ENCODE data around the gene FAM222B. TPM values are rescaled to one million over a fixed set of nuclear protein-coding genes. Genes with fewer than 3 reads are reported as not detected.
A peak's percentile ranks its signal among the peaks of the same experiment; 100 is the strongest.

The FAM222B gene
- total and polyA plus RNA-seq, 2 of the 4 experiments (the other 2 are of a cell fraction) = 2.5 to 10.8 TPM

- TF ChIP-seq MXI1 (IDR thresholded peaks at IDR 0.05; ENCODE audit: borderline replicate concordance, low read depth, low read length) = peak; percentile 72; the same call in 1 of the 2 replicates
These were observed 115.7 kb downstream of the FAM222B start (continued) for GRCh38 chr17:28726627-28727491.

GRCh38 chr17:28726226-28726626 lies 116.4 kb downstream of the FAM222B start, which contains the start of gene TLCD1:
TLCD1 (minus strand) TSS chr17:28726233; CDS start chr17:28726097, 136 bp downstream.
- Histone ChIP-seq H3K4me1 (ENCODE audit: control insufficient read depth, insufficient read depth, low read length) (peaks cover 12% of the 10 kb centered on the region), H3K4me3 (ENCODE audit: insufficient read depth, low read depth, low read length) (peak within 1 kb of the TSS; percentile 72), H2AFZ (replicated peaks; ENCODE audit: low read length, poor library complexity) (peak within 1 kb of the TSS; percentile 96), H4K8ac (ENCODE audit: low read depth in 2 of 2, low read length in 2 of 2) (peak within 1 kb of the TSS; percentile 10 to 59; a peak in 2 of 4 replicates), H2AK9ac (replicated peaks; ENCODE audit: low read depth, low read length, poor library complexity) (peak within 1 kb of the TSS; percentile 96), H2AK5ac (ENCODE audit: low read depth, low read length) (peak within 1 kb of the TSS; percentile 93), H4K20me1 (ENCODE audit: insufficient read depth, low read length) (peaks cover 38% of the 10 kb centered on the region), H3K36me3 (ENCODE audit: control insufficient read depth, insufficient read depth, low read length) (peaks cover 32% of the 10 kb centered on the region), H3K56ac (ENCODE audit: extremely low read depth, insufficient read depth, low read length) (peak within 1 kb of the TSS; percentile 23), H3K27ac (ENCODE audit: insufficient read depth, low read length) (peak within 1 kb of the TSS; percentile 74), H2BK5ac (ENCODE audit: low read depth, low read length, poor library complexity, severe bottlenecking) (peak within 1 kb of the TSS; percentile 80), H4K5ac (ENCODE audit: low read depth, low read length) (peak within 1 kb of the TSS; percentile 75; the same call in 1 of the 2 replicates), H2BK15ac (ENCODE audit: low read depth, low read length) (no peak within 1 kb of the TSS), H4K91ac (ENCODE audit: insufficient read depth, low read depth, low read length) (peak within 1 kb of the TSS; percentile 76), H2BK20ac (ENCODE audit: low read depth, low read length) (no peak within 1 kb of the TSS), H3K4ac (ENCODE audit: low read depth, low read length) (peak within 1 kb of the TSS; percentile 88), H3K4me2 (ENCODE audit: low read depth, low read length) (peak within 1 kb of the TSS; percentile 98), H3K9me3 (ENCODE audit: control insufficient read depth, insufficient read depth, low read length) (no peaks in the 10 kb centered on the region), H3K9me1 (ENCODE audit: insufficient read depth, low read length) (no peaks in the 10 kb centered on the region), H3K27me3 (ENCODE audit: control insufficient read depth, insufficient read depth, low read length) (no peaks in the 10 kb centered on the region), H3K9ac (ENCODE audit: low read depth, low read length) (peak within 1 kb of the TSS; percentile 68), H3K18ac (ENCODE audit: low read depth, low read length) (peak within 1 kb of the TSS; percentile 68; the same call in 1 of the 2 replicates), H3K14ac (replicated peaks; ENCODE audit: low read depth, low read length) (peak within 1 kb of the TSS; percentile 80), H2BK120ac (ENCODE audit: low read depth, low read length) (peak within 1 kb of the TSS; percentile 28; the same call in 1 of the 2 replicates), H3K23ac (ENCODE audit: low read depth, low read length) (peak within 1 kb of the TSS; percentile 79), H3K79me1 (ENCODE audit: low read depth in 1 of 2, low read length in 2 of 2) (peaks cover 10 to 44% of the 10 kb centered on the region in 2 experiments; a peak in 3 of 4 replicates)
- 0% methylated on average over 24 of the region's 49 CpGs; no CpG with 5 or more reads in 1 of the 2 experiments for WGBS, 2 experiments (ENCODE audit: extremely low coverage in 2 of 2, insufficient read length in 1 of 2)
- TF ChIP-seq POLR2A (IDR thresholded peaks at IDR 0.05; ENCODE audit: low read depth, low read length) (no peak), MAZ (IDR thresholded peaks at IDR 0.05; ENCODE audit: borderline replicate concordance, low read depth, low read length) (peak; percentile 74; the same call in 1 of the 2 replicates)
- ChIA-PET CTCF (interaction anchor here (0.6 to 4.0 kb wide), 27 partner anchors 9 to 390 kb away, joined by 3 to 60 read pairs (median 5); partner anchors contain the start of genes BLTP2, FLOT2 and TRAF4), POLR2A (ENCODE audit: unreplicated experiment) (interaction anchor here (0.6 to 1.2 kb wide), 5 partner anchors 17 to 224 kb away, joined by 3 to 4 read pairs (median 3); partner anchors contain the start of gene TRAF4)
- dilution Hi-C loops (cut with HindIII; ENCODE audit: low sequenced_read_pairs, unreplicated experiment) = no loop called here
- no TSS peak for BruUV-seq (replicated peaks)
- intact Hi-C loops (cut with micrococcal nuclease) = loop anchor here (1.0 to 2.0 kb wide), 4 partner anchors 24 to 385 kb away; no protein-coding TSS in a partner anchor
- in situ Hi-C loops (cut with MboI; ENCODE audit: low sequenced_read_pairs) = no loop called here
- peak; percentile 39 for DNase-seq
- peak; percentile 50 for ATAC-seq (ENCODE audit: low read depth)

Measured in IMR-90 (cell line).